Measurements from ENCODE around the gene HNRNPF.

The HNRNPF gene

GRCh38 chr10:43421201-43421507, 12.2 kb upstream of the HNRNPF start:
- DNase-seq, result no peak

GRCh38 chr10:43420369-43421200, 11.6 kb upstream of the HNRNPF start:
- peak; percentile 83 for DNase-seq

DNA sequence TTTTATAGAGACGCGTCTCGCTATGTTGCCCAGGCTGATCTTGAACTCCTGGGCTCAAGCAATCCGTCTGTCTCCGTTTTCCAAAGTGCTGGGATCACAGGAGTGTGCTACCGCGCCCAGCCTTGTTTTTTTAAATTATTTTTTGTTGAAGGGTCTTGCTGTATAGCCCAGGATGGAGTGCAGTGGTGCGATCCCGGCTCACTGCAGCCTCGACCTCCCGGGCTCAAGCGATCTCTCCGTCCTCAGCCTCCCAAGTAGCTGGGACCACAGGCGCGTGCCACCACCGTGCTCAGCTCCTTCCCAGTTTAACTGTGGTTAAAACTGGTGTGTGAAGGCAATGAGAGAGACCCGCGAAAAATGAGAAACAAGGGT, 11.0 kb upstream of the HNRNPF start:
- no peak for DNase-seq

- DNase-seq, result peak; percentile 75
These were observed 9.2 kb upstream of the HNRNPF start for GRCh38 chr10:43417950-43418768.

- DNase-seq, result no peak
These were observed 6.6 kb upstream of the HNRNPF start for GRCh38 chr10:43415544-43415943.

DNA sequence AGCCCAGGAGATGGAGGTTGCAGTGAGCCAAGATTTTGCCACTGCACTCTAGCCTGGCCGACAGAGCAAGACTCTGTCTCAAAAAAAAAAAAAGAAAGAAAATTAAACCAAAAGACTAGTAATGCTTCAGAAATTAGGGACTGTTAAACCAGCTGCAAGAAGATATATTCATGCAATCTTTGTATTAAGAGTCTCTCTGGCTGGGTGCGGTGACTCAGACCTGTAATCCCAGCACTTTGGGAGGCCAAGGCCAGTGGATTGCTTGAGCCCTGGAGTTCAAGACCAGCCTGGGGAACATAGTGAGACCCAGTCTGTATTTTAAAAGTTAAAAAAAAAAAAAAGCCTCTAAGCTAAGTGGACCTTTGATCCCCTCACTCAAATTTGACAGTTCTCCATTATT, 2.5 kb upstream of the HNRNPF start:
- DNase-seq, result no peak

DNA sequence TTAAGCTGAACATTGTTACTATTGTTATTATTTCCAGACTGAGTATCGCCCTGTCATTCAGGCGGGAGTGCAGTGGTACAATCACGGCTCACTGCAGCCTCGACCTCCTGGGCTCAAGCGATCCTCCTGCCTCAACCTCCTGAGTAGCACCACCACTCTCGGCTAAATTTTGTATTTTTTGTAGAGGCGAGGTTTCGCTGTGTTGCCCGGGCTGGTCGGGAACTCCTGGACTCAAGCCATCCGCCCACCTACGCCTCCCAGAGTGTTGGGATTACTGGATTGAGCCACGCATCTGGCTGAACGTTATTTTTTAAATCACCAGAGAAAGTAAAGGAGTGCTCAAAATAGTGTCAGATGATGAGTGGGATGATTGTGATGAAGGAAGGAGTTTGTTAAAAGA, 1.4 kb upstream of the HNRNPF start:
- no peak for DNase-seq

DNA sequence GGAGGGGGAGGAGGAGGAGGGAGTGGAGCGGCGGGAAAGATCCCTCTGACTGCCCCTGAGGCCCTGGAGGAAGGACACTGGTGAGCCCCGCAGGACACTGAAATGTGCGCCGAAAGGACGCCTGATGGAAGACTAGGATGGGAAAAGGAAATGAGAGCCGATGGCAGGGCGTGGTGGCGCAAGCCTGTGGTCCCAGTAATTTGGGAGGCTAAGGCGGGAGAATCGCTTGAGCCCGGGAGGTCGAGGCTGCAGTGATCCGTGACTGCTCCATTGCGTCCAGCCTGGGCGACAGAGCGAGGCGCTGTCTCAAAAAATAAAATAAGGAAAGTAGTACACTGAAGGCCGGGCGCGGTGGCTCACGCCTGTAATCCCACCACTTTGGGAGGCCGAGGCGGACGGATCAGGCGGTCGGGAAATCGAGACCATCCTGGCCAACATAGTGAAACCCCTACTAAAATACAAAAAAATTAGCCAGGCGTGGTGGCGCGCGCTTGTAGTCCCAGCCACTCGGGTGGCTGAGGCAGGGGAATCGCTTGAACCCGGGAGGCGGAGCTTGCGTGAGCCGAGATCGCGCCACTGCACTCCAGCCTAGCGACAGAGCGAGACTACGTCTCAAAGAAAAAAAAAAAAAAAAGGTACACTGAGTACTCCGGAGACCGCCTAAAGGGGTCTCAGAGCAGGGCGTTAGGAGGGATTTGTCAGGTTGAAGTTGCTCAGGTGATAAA, 561 bp upstream of the HNRNPF start:
- peak; percentile 86 for DNase-seq

GRCh38 chr10:43408331-43408709, 666 bp downstream of the HNRNPF start:
- DNase-seq, result no peak

- DNase-seq, result peak; percentile 88
These were observed 1.2 kb downstream of the HNRNPF start for GRCh38 chr10:43407576-43408330.

- peak; percentile 66 for DNase-seq
These were observed 1.8 kb downstream of the HNRNPF start for GRCh38 chr10:43407148-43407575.

DNA sequence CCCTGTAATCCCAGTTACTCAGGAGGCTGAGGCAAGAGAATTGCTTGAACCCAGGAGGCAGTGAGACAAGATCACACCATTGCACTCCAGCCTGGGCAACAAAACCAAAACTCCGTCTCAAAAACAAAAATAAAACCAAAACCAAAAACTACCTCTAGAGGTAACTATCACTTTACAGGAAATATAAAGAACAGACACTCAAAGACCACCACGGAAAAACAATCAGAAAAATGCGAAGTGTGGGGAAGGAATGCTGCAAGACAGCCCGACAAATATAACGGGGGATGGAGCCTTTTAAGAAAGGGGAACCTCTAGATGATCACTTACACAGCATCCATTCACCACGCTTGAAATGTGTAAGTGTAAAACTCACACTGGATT, 4.3 kb downstream of the HNRNPF start:
- DNase-seq, result peak; percentile 62

DNA sequence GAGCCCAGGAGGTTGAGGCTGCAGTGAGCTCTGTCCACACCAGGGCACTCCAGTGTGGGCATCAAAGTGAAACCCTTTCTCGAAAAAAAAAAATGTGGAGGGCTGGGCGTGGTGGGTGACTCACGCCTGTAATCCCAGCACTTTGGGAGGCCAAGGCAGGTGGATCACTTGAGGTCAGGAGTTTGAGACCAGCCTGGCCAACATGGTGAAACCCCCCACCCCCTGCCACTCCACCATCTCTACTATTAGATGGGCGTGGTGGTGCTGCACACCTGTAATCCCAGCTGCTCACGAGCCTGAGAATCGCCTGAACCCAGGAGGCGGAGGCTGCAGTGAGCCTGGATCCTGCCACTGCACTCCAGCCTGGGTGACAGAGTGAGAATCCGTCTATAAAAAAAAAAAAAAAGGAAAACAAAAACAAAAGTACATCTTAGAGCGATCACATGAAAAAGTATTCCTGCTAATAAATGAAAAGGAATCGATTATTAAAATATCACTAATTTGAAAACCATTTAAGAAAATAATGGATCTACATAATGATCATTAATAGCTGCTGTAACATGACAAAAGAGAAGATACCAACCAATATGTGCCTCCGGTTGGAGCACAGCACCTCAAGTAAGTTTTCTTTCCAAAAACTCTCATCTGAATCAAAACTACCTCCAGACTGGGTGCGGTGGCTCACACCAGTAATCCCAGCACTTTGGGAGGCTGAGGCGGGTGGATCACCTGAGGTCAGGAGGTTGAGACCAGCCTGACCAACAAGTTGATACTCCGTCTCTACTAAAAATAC, 4.9 kb downstream of the HNRNPF start:
- DNase-seq, result no peak

GRCh38 chr10:43402880-43403452, 6.0 kb downstream of the HNRNPF start:
- DNase-seq, result no peak

- no peak for DNase-seq
These were observed 6.8 kb downstream of the HNRNPF start for GRCh38 chr10:43402176-43402575.

GRCh38 chr10:43401627-43402026, 7.4 kb downstream of the HNRNPF start:
- no peak for DNase-seq

DNA sequence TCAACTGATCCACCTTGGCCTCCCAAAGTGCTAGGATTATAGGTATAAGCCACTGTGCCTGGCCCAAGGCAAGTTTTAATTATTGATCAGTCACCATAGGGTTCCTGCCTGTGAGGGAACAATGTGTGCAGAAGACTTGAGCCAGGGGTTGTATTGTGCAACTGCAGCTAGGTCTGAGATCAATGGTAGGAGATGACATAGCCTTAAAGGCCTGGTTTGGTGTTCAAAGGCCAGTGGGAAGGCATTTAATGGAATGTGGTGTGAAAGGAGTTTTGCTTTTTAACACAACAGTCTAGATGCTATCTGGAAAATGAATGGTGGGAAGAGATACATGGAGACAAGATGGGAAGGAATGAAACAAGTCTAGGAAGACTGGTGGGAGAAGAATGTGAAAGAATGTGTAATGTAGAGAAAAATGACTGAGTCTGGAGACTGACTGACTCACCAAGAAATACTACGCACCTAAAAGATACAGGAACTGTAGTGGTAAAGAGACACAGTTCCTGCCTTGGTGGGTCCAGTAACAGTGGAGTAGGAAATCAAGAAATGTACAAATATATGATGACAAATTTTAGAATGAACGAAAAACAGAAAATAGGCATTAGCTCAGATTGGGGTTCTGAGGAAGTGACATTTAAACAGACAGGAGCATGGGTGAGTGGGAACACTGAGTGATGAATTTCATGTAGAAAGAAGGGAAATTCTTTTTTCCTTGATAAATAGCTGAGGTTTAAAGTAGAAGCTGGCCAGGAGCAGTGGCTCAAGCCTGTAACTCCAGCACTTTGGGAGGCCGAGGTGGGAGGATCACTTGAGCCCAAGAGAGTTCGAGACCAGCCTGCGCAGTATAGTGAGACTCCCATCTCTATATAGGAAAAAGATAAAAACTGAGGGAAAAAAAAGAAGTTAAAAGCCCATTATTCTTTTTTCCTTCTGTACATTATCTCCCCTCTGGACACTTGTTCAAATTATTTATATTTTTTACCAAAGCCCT, 9.4 kb downstream of the HNRNPF start:
- DNase-seq, result no peak

GRCh38 chr10:43398939-43399319, 10.1 kb downstream of the HNRNPF start:
- DNase-seq, result no peak

DNA sequence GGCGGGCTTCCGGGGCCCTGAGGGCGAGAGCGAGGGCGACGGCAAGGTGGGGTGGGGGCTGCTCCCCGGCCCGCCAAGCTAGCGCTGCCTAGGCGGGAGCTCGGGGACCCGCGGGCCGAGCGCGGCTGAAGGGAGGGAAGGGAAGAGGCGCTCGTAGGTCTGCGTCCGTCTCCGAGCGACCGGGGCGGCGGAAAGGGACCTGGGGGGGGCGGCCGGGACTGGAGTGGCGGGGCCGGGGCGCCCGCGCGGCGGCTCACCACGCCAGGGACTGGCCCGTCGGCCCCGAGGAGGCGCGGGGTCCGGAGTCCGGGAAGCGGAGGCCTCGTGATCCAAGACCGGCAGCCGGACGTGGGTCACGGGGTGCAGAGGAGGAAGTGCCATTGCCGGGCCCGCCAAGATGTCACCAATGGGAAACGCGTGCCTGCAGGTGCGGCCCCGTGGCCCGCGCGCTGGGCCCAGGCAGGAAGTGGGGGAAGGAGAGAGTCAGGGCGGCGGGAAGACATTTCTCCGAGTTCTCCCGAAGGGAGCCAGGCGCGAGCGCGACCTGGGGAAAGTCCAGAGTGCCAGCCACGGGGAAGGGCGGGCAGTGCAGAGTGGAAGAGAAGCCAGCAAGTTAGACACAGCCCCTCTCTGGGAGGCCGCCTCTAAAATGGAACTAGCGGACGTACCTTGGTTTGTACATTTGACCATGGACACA, 11.9 kb downstream of the HNRNPF start:
- DNase-seq, result peak; percentile 84

Data from CD4-positive, alpha-beta T cell treated with Interleukin-21 for 1 hour (primary cell).